Thyroid gland (tissue), 4 donors: ENCODE measurements around the gene SLC51B. TPM values are rescaled to one million over a fixed set of nuclear protein-coding genes. Genes with fewer than 3 reads are reported as not detected.

ENCODE experiments used
- DNase-seq, 2 donors: peaks; one replicate each; pipeline ENCODE4 v3.0.0-alpha.2; 2019
- H3K27ac ChIP-seq, 3 donors: fragments of 200-600 bp; sonication (generic); 1 replicate in 2 of 3; 2 replicates in 1 of 3; pipeline ENCODE4 v1.5.1; 2016 to 2019; ENCODE audit warnings: mild to moderate bottlenecking in 1 of 3, moderate library complexity in 1 of 3
- H3K27me3 ChIP-seq: fragments of 200-600 bp; sonication (generic); one replicate; pipeline ENCODE4 v1.5.1; 2019
- H3K36me3 ChIP-seq, 2 donors: fragments of 200-600 bp; sonication (generic); one replicate each; pipeline ENCODE4 v1.5.1; 2016 to 2019
- H3K4me1 ChIP-seq, 2 donors: fragments of 200-600 bp; sonication (generic); one replicate each; pipeline ENCODE4 v1.5.1; 2017 to 2019
- H3K4me3 ChIP-seq, 3 donors: fragments of 200-600 bp; sonication (generic); replicated peaks in 1 of 3; 1 replicate in 2 of 3; 2 replicates in 1 of 3; pipeline ENCODE4 v1.5.1; 2016; ENCODE audit warnings: mild to moderate bottlenecking in 1 of 3
- H3K9me3 ChIP-seq: fragments of 200-600 bp; sonication (generic); one replicate; pipeline ENCODE4 v1.5.1; 2017
- CTCF ChIP-seq, 6 experiments: fragments of 200-600 bp in 3 of 6; fragments of 450-650 bp in 3 of 6; sonication (generic) in 3 of 6; IDR thresholded peaks; one replicate each; pipeline ENCODE4 v1.5.1; 2016 to 2019; ENCODE audit warnings: antibody characterized with exemption in 6 of 6, mild to moderate bottlenecking in 2 of 6, inconsistent platforms in 1 of 6, moderate library complexity in 1 of 6
- POLR2A ChIP-seq, 2 donors: fragments of 450-650 bp; IDR thresholded peaks; one replicate each; pipeline ENCODE4 v1.6.1; 2017; ENCODE audit warnings: antibody characterized with exemption in 2 of 2, mild to moderate bottlenecking in 2 of 2, moderate library complexity in 1 of 2
- WGBS, 2 donors: methylation state at CpG; one replicate each; pipeline ENCODE4 v1.1.5; 2017; 5-methylcytosine and 5-hydroxymethylcytosine counted together
- intact Hi-C: fragments of 100-400 bp; cut with DNase I; formaldehyde crosslinking; loops from one replicate; pipeline ENCODE4 v1.15.1; 2023
- total RNA-seq, 4 donors: library from RNA; depleted of rRNA; stranded (reverse); fragments of >200 nt; gene quantifications; one replicate each; pipeline ENCODE4 v1.2.3, GENCODE V29; 2016

Gene SLC51B
- not detected for total RNA-seq

DNA sequence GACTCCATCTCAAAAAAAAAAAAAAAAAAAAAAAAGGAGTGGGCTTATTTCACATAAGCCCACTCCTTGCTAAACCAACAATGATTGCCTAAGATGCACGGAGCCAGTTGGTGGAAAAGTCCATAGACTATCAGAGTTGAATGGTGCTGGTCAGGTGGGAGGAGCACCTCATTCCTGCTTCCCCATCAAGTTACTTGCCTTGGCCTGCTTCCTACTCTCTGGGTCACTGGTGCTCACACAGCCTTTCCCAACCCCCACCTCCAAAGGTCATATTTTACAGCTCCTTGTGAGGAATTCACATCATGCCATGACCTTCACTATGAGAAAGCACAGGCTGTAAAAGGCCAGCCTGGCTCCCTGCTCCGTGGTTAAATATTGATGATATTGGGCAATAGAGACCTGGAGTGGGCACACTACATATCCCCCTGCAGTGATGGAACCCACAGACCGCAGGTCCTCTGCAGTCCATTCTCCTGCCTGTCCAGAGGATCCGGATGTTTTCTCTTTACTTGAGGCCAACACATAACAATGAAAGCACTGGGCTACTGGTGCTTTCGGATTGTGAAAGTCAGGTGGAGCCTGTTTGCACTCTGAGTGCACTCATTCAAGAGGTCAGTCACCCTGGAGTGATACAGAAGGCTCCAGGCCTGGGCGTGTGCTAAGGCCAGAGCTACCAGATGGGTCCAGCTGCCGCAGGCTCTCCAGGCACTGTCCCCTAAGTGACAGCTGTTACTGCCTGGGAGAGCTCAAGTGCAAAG, at the start of gene SLC51B:
Gene SLC51B, plus strand, starts transcription at position 664 of the 758 bp plus-strand sequence. CDS start 4,618 bp downstream, outside the sequence.
- DNase-seq = no peak
- Histone ChIP-seq H3K36me3 (no peaks in the 10 kb centered on the region), H3K9me3 (no peaks in the 10 kb centered on the region), H3K4me3 (no peak within 1 kb of the TSS), H3K4me1 (peaks cover 0 to 9% of the 10 kb centered on the region in 2 donors), H3K27ac (no peak within 1 kb of the TSS), H3K27me3 (no peaks in the 10 kb centered on the region)
- intact Hi-C loops = no loop called here
- 71 to 82% methylated on average over 7 of the region's 7 CpGs for WGBS, 2 donors
- TF ChIP-seq POLR2A (IDR thresholded peaks at IDR 0.05) = no peak
- TF ChIP-seq CTCF (IDR thresholded peaks at IDR 0.05) = no peak

GRCh38 chr15:64997066-64997465, 48.1 kb upstream of the SLC51B start:
- no peaks in the 10 kb centered on the region for H3K36me3 ChIP-seq
- H3K27ac ChIP-seq = no peak overlapping the region
- H3K4me1 ChIP-seq = no peaks in the 10 kb centered on the region
- DNase-seq = no peak
- no peak overlapping the region for H3K4me3 ChIP-seq
- intact Hi-C loops = no loop called here
- WGBS, 2 donors = 74% methylated on average over 5 of the region's 5 CpGs
- no peaks in the 10 kb centered on the region for H3K9me3 ChIP-seq
- no peaks in the 10 kb centered on the region for H3K27me3 ChIP-seq
- TF ChIP-seq CTCF (IDR thresholded peaks at IDR 0.05) (no peak), POLR2A (IDR thresholded peaks at IDR 0.05) (no peak)

DNA sequence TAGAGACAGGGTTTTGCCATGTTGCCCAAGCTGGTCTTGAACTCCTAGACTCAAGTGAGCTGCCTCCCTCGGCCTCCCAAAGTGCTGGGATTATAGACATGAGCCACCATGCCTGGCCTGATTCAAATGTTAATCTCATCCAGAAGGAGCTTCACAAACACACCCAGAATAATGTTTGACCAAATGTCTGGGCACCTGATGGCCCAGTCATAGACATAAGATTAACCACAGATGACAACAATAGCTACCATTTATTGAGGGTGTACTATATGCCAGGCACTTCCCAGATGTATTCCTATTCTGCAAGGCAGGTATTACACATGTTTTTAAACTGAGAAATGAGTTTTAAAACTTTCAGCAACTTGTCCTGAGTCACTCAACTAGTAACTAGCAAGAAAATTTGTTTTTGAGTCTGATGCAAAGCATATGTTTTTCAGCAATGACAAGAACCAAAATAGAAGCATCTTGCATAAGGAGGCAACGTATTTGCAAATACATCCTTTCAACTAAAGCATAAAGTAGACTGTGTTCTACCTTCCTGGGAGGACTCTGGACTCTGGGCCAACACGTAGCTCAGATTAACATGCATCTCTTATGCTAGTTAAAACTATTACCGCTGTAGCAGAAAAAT, 47.3 kb upstream of the SLC51B start:
- no peaks in the 10 kb centered on the region for H3K4me1 ChIP-seq
- no peaks in the 10 kb centered on the region for H3K27me3 ChIP-seq
- DNase-seq = no peak
- TF ChIP-seq POLR2A (IDR thresholded peaks at IDR 0.05) = no peak
- TF ChIP-seq CTCF (IDR thresholded peaks at IDR 0.05) = no peak
- intact Hi-C loops = no loop called here
- no peak overlapping the region for H3K4me3 ChIP-seq
- 95 to 96% methylated on average over 4 of the region's 4 CpGs for WGBS, 2 donors
- no peak overlapping the region for H3K27ac ChIP-seq
- no peaks in the 10 kb centered on the region for H3K36me3 ChIP-seq
- H3K9me3 ChIP-seq = no peaks in the 10 kb centered on the region

DNA sequence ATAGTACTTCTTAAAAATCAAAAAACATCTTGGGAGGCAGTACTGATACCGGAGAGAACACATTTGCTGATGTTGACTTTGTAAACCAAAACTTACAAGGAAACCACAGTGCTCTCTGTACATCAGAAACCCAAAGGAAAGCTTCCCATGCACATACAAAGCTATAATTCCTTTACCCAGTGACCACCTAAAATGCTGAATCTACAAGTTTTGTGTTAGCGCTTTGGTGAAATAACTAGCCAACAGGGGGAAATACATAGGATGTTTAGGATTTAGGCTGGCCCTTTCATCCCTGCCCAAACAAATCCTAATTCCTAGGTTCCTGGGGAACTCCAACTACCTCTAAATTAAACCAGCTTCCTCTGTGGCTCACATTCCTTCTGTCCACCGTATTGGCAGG, 40.2 kb upstream of the SLC51B start:
- Histone ChIP-seq H3K9me3 (no peaks in the 10 kb centered on the region), H3K27me3 (no peaks in the 10 kb centered on the region), H3K36me3 (peaks cover 0 to 3% of the 10 kb centered on the region in 2 donors), H3K4me1 (no peaks in the 10 kb centered on the region), H3K4me3 (no peak overlapping the region), H3K27ac (no peak overlapping the region)
- 80 to 86% methylated on average over 3 of the region's 3 CpGs for WGBS, 2 donors
- intact Hi-C loops = no loop called here
- DNase-seq = no peak
- TF ChIP-seq CTCF (IDR thresholded peaks at IDR 0.05) = no peak
- TF ChIP-seq POLR2A (IDR thresholded peaks at IDR 0.05) = no peak

- intact Hi-C loops = no loop called here
- peaks cover 0 to 3% of the 10 kb centered on the region in 2 donors for H3K36me3 ChIP-seq
- H3K27ac ChIP-seq = no peak overlapping the region
- H3K27me3 ChIP-seq = no peaks in the 10 kb centered on the region
- DNase-seq = no peak
- H3K4me3 ChIP-seq = no peak overlapping the region
- TF ChIP-seq CTCF (IDR thresholded peaks at IDR 0.05) (no peak), POLR2A (IDR thresholded peaks at IDR 0.05) (no peak)
- 91 to 98% methylated on average over 3 of the region's 3 CpGs for WGBS, 2 donors
- H3K4me1 ChIP-seq = no peaks in the 10 kb centered on the region
- H3K9me3 ChIP-seq = no peaks in the 10 kb centered on the region
Measured at GRCh38 chr15:65006876-65007275, 38.3 kb upstream of the SLC51B start.
